ENCODE measurements around the gene MRPL12. TPM values are rescaled to one million over a fixed set of nuclear protein-coding genes. Genes with fewer than 3 reads are reported as not detected.

MRPL12 gene
- total RNA-seq, 2 experiments from 2014 or later: 57.2 to 59.6 TPM

GRCh38 chr17:81706757-81707624 lies 3.8 kb downstream of the MRPL12 start:
- Mint-ChIP-seq H3K27me3 (no peaks in the 10 kb centered on the region), H3K4me3 (no peak overlapping the region), H3K9me3 (no peaks in the 10 kb centered on the region), H3K27ac (no peak overlapping the region), H3K36me3 (ENCODE audit: low read depth) (peaks cover 42% of the 10 kb centered on the region), H3K4me1 (peaks cover 38% of the 10 kb centered on the region)
- no peak for DNase-seq
- ChIA-PET POLR2A (interaction anchor here (0.9 to 1.4 kb wide), 4 partner anchors 12 to 24 kb away, joined by 3 to 8 read pairs (median 3); partner anchors contain the start of genes ARL16 and HGS), CTCF (no interaction called here)

- ChIA-PET POLR2A (interaction anchor here (1.0 to 1.3 kb wide), 2 partner anchors 13 to 23 kb away, joined by 3 read pairs; no protein-coding TSS in a partner anchor), CTCF (no interaction called here)
- Mint-ChIP-seq H3K27me3 (no peaks in the 10 kb centered on the region), H3K27ac (no peak overlapping the region), H3K4me3 (no peak overlapping the region), H3K9me3 (no peaks in the 10 kb centered on the region), H3K36me3 (ENCODE audit: low read depth) (peaks cover 32% of the 10 kb centered on the region), H3K4me1 (peaks cover 38% of the 10 kb centered on the region)
- DNase-seq: no peak
These were observed 4.8 kb downstream of the MRPL12 start for GRCh38 chr17:81707725-81708646.

- no peak for DNase-seq
These were observed 5.6 kb downstream of the MRPL12 start for GRCh38 chr17:81708739-81709185.

GRCh38 chr17:81710514-81711308 lies 7.5 kb downstream of the MRPL12 start:
- H3K4me3 Mint-ChIP-seq: peak overlapping the region; percentile 66
- H3K27ac Mint-ChIP-seq: peak overlapping the region; percentile 64
- H3K4me1 Mint-ChIP-seq: peaks cover 32% of the 10 kb centered on the region
- peaks cover 15% of the 10 kb centered on the region for H3K36me3 Mint-ChIP-seq (ENCODE audit: low read depth)
- ChIA-PET POLR2A (interaction anchor here (0.6 to 2.6 kb wide), 6 partner anchors 8 to 456 kb away, joined by 3 to 19 read pairs (median 4); partner anchors contain the start of genes ARL16, HGS, MCRIP1 and MRPL12), CTCF (interaction anchor here (1.1 to 1.4 kb wide), 3 partner anchors 8 to 426 kb away, joined by 3 to 5 read pairs (median 4); no protein-coding TSS in a partner anchor)
- peak; percentile 35 for DNase-seq
- no peaks in the 10 kb centered on the region for H3K27me3 Mint-ChIP-seq
- no peaks in the 10 kb centered on the region for H3K9me3 Mint-ChIP-seq

More at GRCh38 chr17:81708739-81709185, 5.6 kb downstream of the MRPL12 start:
- ChIA-PET CTCF (no interaction called here), POLR2A (no interaction called here)
- no peaks in the 10 kb centered on the region for H3K9me3 Mint-ChIP-seq
- no peak overlapping the region for H3K4me3 Mint-ChIP-seq
- peaks cover 29% of the 10 kb centered on the region for H3K36me3 Mint-ChIP-seq (ENCODE audit: low read depth)
- no peak overlapping the region for H3K27ac Mint-ChIP-seq
- no peaks in the 10 kb centered on the region for H3K27me3 Mint-ChIP-seq
- H3K4me1 Mint-ChIP-seq: peaks cover 42% of the 10 kb centered on the region

GRCh38 chr17:81711814-81712467 lies 8.8 kb downstream of the MRPL12 start, which contains the start of gene SLC25A10:
Gene SLC25A10, plus strand, starts transcription at chr17:81712284. Its CDS starts 143 bp downstream, at chr17:81712427.
- Mint-ChIP-seq H3K4me1 (peaks cover 28% of the 10 kb centered on the region), H3K36me3 (ENCODE audit: low read depth) (peaks cover 4% of the 10 kb centered on the region), H3K9me3 (no peaks in the 10 kb centered on the region), H3K27ac (peak within 1 kb of the TSS; percentile 64), H3K27me3 (no peaks in the 10 kb centered on the region), H3K4me3 (peak within 1 kb of the TSS; percentile 89)
- CTCF ChIA-PET: interaction anchor here (0.7 to 1.4 kb wide), 3 partner anchors 29 to 425 kb away, joined by 3 to 5 read pairs (median 3); partner anchors contain the start of gene ARL16
- POLR2A ChIA-PET: interaction anchor here (0.6 to 3.8 kb wide), 11 partner anchors 9 to 454 kb away, joined by 3 to 30 read pairs (median 4); partner anchors contain the start of genes ARHGDIA, ARL16, HGS and MCRIP1
- peak; percentile 86 for DNase-seq

- H3K4me1 Mint-ChIP-seq: peaks cover 28% of the 10 kb centered on the region
- ChIA-PET CTCF (interaction anchor here (1.0 kb wide), 1 partner anchor 23 kb away, joined by 4 read pairs; no protein-coding TSS in a partner anchor), POLR2A (interaction anchor here (0.7 to 3.8 kb wide), 5 partner anchors 9 to 130 kb away, joined by 3 to 30 read pairs (median 3); partner anchors contain the start of gene MRPL12)
- peak overlapping the region; percentile 89 for H3K4me3 Mint-ChIP-seq
- H3K36me3 Mint-ChIP-seq (ENCODE audit: low read depth): peaks cover 4% of the 10 kb centered on the region
- no peak for DNase-seq
- H3K27me3 Mint-ChIP-seq: no peaks in the 10 kb centered on the region
- H3K9me3 Mint-ChIP-seq: no peaks in the 10 kb centered on the region
- peak overlapping the region; percentile 54 for H3K27ac Mint-ChIP-seq
These were observed 9.4 kb downstream of the MRPL12 start for GRCh38 chr17:81712468-81713003.

GRCh38 chr17:81713004-81713555 lies 9.9 kb downstream of the MRPL12 start:
- no peaks in the 10 kb centered on the region for H3K27me3 Mint-ChIP-seq
- H3K4me3 Mint-ChIP-seq: peak overlapping the region; percentile 89
- H3K27ac Mint-ChIP-seq: peak overlapping the region; percentile 54
- H3K4me1 Mint-ChIP-seq: peaks cover 28% of the 10 kb centered on the region
- POLR2A ChIA-PET: interaction anchor here (0.7 to 3.8 kb wide), 4 partner anchors 9 to 129 kb away, joined by 3 to 30 read pairs (median 3); partner anchors contain the start of gene MRPL12
- H3K9me3 Mint-ChIP-seq: no peaks in the 10 kb centered on the region
- H3K36me3 Mint-ChIP-seq (ENCODE audit: low read depth): peaks cover 4% of the 10 kb centered on the region
- no peak for DNase-seq
- CTCF ChIA-PET: interaction anchor here (1.0 kb wide), 1 partner anchor 22 kb away, joined by 4 read pairs; no protein-coding TSS in a partner anchor

GRCh38 chr17:81713556-81714411 lies 10.6 kb downstream of the MRPL12 start:
- no peaks in the 10 kb centered on the region for H3K9me3 Mint-ChIP-seq
- CTCF ChIA-PET: interaction anchor here (1.0 kb wide), 1 partner anchor 22 kb away, joined by 4 read pairs; no protein-coding TSS in a partner anchor
- DNase-seq: no peak
- no peaks in the 10 kb centered on the region for H3K27me3 Mint-ChIP-seq
- peaks cover 3% of the 10 kb centered on the region for H3K36me3 Mint-ChIP-seq (ENCODE audit: low read depth)
- H3K27ac Mint-ChIP-seq: no peak overlapping the region
- H3K4me1 Mint-ChIP-seq: peaks cover 28% of the 10 kb centered on the region
- H3K4me3 Mint-ChIP-seq: peak overlapping the region; percentile 89
- POLR2A ChIA-PET: interaction anchor here (1.1 to 3.8 kb wide), 4 partner anchors 10 to 157 kb away, joined by 3 to 30 read pairs (median 6); partner anchors contain the start of genes ARHGDIA, ARL16, HGS and MRPL12

- no peak overlapping the region for H3K27ac Mint-ChIP-seq
- DNase-seq: no peak
- H3K4me3 Mint-ChIP-seq: peak overlapping the region; percentile 17
- no peaks in the 10 kb centered on the region for H3K9me3 Mint-ChIP-seq
- POLR2A ChIA-PET: interaction anchor here (1.1 to 3.8 kb wide), 4 partner anchors 9 to 156 kb away, joined by 3 to 30 read pairs (median 6); partner anchors contain the start of genes ARHGDIA, ARL16, HGS and MRPL12
- peaks cover 28% of the 10 kb centered on the region for H3K4me1 Mint-ChIP-seq
- no peaks in the 10 kb centered on the region for H3K27me3 Mint-ChIP-seq
- no peaks in the 10 kb centered on the region for H3K36me3 Mint-ChIP-seq (ENCODE audit: low read depth)
- CTCF ChIA-PET: no interaction called here
These were observed 11.4 kb downstream of the MRPL12 start for GRCh38 chr17:81714412-81715106.
